Esophagus squamous epithelium (tissue), 4 donors: ENCODE results near the gene LGALS1.

ENCODE experiments used
- POLR2A ChIP-seq, 4 donors: fragments of 450-650 bp; IDR thresholded peaks; one replicate each; pipeline ENCODE4 v1.6.1; 2017; ENCODE audit warnings: antibody characterized with exemption in 4 of 4, mild to moderate bottlenecking in 4 of 4, moderate library complexity in 3 of 4
- TF ChIP-seq, protein P1 (sequence below), 6 experiments: fragments of 450-650 bp in 4 of 6; fragments of 200-600 bp in 2 of 6; sonication (generic) in 2 of 6; IDR thresholded peaks; one replicate each; pipeline ENCODE4 v1.5.1; 2016 to 2019; ENCODE audit warnings: antibody characterized with exemption in 6 of 6, mild to moderate bottlenecking in 4 of 6, moderate library complexity in 4 of 6

DNA sequence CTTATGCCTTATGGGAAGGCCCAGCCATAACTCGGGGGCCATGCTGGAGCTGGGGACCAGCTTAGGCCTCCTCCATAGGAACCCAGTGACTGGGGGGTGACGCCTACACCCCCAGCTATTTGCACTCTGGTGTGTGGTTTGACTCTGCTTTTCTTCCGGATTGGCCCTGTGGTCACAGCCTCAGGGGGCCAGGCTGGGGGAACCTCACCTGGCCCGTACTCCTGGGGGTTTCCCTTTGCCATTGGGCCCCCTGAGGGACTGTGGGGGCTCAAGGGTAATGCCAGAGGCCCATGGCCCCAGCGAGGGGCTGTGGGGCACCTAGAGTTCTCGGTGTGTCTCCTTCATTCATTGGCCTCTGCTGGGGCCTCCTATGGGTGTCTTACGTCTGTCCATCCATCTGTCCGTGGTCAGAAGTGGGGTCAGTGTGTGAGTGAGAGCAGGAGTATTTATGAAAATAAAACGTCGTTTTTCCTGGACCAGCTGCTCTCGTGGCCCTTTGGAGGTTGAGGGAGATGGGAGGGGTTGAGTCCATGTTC, 42.3 kb upstream of the LGALS1 start:
- TF ChIP-seq, protein P1, sequence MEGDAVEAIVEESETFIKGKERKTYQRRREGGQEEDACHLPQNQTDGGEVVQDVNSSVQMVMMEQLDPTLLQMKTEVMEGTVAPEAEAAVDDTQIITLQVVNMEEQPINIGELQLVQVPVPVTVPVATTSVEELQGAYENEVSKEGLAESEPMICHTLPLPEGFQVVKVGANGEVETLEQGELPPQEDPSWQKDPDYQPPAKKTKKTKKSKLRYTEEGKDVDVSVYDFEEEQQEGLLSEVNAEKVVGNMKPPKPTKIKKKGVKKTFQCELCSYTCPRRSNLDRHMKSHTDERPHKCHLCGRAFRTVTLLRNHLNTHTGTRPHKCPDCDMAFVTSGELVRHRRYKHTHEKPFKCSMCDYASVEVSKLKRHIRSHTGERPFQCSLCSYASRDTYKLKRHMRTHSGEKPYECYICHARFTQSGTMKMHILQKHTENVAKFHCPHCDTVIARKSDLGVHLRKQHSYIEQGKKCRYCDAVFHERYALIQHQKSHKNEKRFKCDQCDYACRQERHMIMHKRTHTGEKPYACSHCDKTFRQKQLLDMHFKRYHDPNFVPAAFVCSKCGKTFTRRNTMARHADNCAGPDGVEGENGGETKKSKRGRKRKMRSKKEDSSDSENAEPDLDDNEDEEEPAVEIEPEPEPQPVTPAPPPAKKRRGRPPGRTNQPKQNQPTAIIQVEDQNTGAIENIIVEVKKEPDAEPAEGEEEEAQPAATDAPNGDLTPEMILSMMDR (IDR thresholded peaks at IDR 0.05), result no peak
- TF ChIP-seq POLR2A (IDR thresholded peaks at IDR 0.05), result no peak
